ENCODE results near the gene FAM83D.
"Not testable (repeated sequence)": the region's sequence is repeated elsewhere in the genome, so short reads cannot be mapped to it uniquely, and the experiment has no call there.

Gene FAM83D

DNA sequence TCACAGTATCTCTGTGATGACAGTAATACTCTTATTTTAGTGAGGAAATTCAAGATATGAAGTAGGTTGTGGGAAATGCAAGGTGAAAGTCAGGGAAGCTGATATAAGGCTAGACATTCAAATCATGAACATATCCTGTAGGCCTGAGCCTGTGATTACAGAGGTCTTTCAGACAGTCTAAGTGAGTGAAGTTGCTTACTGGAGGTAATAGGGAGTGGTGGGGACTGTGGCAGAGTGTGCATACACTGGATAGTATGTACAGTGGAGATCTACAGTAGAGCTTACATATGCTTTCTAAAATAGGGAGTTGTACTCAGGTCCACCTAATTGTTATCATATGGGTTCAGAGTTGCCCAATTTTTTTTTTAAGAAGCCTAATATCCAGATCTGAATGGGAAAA, 39.0 kb downstream of the FAM83D start:
- DNase-seq (ENCODE audit: low spot score), result no peak

DNA sequence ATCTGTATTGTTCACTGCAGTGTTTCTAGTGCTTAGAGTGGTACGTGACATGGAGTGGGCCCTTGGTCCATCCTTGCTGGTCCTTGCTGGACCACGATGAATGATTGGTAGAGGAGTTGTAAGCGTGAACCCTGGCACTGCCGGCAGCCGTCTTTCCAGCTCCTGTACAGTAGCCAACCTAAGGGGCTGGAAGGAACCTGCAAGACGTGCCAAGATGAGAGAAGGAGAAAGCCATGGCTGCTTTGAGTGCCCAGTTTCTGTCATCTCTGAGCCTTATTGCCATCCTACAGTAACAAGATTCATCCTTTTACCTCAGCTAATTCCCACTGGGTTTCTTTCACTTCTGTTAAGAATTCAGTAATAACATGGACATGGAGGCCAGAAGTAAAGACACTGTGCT, 41.9 kb downstream of the FAM83D start:
- DNase-seq (ENCODE audit: low spot score), result no peak

DNA sequence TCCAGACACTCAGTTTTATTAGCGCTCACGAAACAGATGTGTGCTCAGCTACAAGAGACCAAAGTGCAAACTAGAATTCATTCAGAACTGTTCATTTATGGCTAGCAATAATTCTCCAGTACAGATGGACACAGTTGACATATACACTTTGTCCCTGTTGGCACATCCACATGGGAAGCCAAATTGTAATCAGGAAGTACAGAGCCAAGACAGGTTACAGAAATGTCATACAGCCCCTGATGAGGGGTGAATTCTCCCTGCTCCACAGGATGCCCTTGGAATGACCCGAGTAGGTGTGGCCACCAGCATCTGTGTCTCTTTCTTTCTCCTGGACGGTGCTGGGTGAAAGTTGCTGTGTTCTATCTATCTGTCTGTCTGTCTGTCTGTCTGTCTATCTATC, 43.5 kb downstream of the FAM83D start:
- no peak for DNase-seq (ENCODE audit: low spot score)

DNA sequence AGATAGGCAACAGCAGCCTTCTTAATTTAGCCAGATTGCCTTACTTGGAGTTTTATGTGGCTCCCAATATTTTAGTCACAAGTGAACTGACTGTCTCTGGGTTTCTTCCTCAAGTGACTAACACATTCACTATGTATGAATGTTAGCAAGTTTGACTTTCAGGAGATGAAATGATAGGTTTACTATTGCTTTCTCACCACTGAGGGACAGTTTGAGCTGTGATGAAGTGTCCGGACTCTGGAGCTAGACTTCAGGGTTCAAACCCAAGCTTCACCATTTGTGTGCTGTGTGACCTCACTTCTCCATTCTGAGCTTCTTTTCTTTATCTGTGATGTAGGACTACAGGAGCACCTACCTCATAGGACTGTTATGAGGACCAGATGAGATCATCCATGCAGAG, 44.1 kb downstream of the FAM83D start:
- DNase-seq (ENCODE audit: low spot score), result no peak

DNA sequence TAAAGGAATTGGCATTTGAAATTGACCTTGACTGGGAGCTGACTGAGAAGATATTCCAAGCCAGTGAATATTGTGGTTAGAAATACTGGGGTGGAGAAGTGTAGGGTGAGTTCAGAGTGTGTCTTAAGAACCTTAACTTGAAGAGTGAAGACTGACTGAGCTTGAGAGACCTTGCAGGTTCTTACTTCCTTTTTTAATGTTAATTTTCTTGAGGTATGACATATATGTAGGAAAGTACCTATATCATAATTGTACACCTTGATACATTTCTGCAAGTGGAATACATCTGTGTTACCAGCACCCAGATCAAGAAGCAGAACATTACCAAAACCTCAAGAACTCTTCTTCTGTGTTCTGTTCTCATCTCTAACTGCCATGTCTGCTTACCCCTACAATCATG, 46.9 kb downstream of the FAM83D start:
- DNase-seq (ENCODE audit: low spot score), result no peak

DNA sequence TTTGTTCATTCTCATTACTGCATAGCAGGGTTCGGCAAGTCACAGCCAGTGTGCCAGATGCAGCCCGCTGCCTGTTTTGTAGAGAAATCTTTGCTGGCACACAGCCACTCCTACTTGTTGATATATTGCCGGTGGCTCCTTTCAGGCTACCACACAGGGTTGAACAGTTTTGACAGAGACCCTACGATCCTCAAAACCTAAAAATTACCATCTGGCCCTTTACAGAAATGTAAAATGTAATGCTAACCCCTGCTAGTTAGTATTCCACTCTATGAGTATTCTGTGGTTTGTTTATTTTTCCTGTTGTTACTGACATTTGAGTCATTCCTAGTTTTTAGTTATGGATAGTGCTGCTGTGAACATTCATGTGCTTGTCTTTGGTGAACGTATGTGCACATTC, 47.4 kb downstream of the FAM83D start:
- no peak for DNase-seq (ENCODE audit: low spot score)

DNA sequence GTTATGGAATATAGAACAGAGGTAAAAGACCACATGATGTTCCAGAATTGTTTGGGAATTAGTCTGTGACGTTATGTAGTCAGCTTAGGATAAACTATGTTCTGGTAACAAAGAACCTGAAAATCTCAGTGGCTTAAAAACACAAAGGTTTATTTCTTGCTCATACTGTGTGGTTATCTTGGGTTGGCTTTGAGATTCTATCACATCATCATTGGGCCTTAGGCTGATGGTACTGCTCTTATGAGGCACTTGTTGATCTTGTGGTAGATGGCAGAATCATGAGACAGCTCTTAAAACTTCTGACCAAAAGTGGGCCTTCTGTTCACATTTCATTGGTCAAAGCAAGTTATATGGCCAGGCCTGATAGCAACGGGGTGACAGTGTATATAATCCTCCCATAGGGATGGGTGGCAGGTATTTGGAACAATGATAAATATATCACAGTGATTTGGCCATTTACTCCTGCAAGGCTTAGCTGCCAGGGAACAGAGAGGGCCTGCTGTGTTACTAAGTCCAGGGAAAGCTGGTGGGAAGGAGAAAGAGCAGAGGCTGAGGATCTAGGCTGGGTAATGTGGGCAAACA, 49.4 kb downstream of the FAM83D start:
- DNase-seq (ENCODE audit: low spot score), result no peak

DNA sequence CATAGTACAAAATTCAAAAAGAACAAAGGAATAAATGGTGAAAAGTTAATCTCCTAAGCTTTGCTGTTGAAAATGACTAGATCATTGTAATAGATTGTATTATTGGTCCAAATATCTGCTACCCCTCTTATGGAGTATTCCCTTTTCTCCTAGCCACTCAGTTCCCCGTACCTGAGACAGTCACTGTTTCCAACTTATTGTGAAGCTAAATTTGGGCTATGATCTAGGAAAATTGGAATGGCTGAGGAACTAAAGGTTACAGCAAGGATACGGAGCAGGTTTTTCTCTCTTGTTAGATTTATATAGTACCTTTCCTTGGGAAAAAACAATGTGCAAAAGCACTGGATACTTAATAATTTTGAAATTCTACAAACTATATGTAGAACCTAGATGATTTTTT, 53.2 kb downstream of the FAM83D start:
- DNase-seq (ENCODE audit: low spot score), result no peak

DNA sequence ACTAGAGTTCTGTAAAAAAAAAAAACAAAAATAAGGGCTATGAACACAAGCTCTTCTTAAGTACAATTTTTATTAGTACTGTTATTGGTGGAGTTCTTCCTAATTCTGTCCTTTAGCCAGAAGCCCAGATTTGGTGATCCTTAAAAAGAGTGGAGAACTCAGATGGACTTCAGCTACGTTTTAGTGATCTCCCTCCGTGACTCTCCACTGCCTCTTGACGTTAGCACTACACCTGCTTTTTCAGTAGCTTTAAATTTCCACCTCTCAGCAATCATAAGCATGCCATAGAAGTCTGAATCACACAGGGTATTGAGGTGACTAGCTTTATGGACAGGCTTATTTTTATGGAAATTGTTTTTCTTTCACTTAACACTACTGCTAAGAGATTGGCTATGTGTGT, 53.6 kb downstream of the FAM83D start:
- no peak for DNase-seq (ENCODE audit: low spot score)

DNA sequence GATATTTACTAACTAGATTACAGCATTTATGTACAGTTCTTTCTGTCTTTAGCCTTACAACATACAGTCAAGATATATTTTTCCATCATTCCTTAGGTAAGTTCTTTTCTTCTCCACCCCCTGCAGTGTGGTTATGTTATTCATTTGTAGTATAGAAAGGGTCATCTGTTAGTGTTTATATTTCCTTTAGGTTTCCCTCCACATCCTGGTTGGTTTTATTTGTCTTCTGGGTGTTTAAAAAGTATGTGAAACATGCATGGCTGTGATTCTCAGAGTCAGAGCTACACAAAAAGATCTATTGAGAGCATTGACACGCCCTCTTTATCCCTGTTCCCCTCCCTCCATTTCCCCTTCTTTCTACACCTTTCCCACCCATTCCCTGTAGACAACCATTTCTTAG, 56.1 kb downstream of the FAM83D start:
- DNase-seq (ENCODE audit: low spot score), result no peak

DNA sequence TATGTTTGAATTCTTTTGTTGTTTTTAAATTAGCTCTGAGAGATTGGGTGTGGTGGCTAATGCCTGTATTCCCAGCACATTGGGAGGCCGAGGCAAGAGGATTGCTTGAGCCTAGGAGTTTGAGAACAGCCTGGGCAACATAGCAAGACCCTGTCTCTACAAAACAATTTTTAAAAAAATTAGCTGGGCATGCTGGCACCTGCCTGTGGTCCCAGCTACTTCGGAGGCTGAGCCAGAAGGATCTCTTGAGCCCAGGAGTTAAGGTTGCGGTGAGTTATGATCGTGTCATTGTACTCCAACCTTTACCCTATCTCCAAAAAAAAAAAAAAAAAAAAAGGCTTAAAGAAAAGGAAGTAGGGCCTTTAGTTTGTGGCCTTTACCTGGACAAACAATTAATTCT, 58.8 kb downstream of the FAM83D start:
- DNase-seq (ENCODE audit: low spot score), result no peak

DNA sequence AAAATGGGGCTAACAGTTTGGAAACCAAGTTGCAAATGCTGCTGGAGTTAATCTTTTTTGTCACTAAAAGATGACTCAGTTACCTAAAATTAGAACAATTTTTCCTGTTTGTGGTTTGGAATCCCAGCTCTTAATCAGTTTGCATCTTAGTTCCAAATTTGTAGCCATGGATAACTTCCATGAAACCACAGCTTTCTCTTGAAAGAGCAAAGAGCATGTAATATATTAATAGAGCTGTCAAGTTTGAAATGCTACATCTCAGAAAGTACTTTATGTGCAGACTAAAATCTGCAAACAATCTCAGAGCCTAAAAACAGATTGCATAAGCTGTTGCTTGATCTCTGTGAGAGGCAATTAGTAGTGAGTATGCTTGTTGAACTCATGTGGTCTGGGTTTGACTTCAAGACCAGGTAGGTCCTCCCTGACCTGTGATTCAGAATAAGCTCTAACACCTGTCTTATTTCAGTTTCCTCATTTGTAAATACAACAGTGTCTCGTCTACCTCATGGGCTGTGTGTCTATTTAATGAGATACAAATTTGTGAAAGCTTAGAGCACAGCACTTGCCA, 59.5 kb downstream of the FAM83D start:
- DNase-seq (ENCODE audit: low spot score), result no peak

DNA sequence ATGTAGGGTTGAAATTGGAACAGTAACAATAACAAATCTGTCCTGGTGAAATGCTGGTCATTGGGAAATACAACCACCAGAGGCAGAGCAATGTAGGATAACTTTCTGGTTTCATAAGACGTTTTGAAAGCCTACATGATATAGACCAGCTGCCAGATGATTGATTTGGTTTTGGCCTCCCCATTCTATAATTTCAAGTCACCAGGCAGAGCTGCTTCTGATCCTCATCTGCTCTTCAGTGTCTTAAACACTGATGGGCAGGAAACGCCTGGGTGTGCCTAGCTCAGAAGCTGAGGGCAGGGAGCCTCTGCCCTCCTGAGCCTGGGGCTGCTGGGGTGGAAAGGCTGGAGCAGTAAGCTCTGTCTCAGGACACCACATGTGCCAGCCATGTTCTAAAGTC, 60.4 kb downstream of the FAM83D start:
- DNase-seq (ENCODE audit: low spot score), result no peak

DNA sequence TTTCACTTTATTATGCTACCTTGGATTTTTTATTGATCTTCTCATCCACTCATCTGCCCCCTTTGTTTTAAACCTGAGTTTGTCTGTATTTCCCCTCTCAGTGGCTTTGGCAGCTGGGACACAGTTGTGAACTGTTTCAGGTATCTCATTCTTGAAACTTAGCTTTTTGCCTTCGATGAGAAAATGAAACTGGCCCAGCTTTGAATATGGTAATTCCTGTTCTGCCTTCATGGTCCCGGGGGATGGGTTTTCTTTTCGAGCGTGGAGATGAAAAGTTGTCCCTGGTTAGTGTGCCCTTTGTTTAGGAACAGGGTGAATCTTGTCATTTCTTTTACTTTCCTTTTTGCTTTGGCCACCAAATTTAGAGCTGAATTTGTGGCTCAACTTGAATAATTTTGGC, 61.6 kb downstream of the FAM83D start:
- no peak for DNase-seq (ENCODE audit: low spot score)

DNA sequence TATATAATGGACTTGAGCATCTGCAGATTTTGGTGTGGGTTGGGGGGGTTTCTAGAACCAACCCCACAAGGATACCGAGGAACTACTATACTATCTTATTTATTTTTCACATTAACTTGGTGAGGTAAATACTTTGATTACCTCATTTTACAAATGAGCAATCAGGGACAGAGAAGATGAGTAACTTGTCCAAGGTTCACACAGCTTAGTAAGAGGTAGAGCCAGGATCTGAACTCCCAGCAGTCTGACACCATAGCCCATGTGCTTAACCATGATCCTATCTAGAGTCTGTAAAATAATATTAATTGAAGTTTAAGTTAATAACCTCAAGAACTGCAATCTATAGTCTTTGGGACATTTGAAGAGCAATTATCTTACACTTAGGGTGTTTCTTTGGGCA, 64.5 kb downstream of the FAM83D start:
- DNase-seq (ENCODE audit: low spot score), result no peak

DNA sequence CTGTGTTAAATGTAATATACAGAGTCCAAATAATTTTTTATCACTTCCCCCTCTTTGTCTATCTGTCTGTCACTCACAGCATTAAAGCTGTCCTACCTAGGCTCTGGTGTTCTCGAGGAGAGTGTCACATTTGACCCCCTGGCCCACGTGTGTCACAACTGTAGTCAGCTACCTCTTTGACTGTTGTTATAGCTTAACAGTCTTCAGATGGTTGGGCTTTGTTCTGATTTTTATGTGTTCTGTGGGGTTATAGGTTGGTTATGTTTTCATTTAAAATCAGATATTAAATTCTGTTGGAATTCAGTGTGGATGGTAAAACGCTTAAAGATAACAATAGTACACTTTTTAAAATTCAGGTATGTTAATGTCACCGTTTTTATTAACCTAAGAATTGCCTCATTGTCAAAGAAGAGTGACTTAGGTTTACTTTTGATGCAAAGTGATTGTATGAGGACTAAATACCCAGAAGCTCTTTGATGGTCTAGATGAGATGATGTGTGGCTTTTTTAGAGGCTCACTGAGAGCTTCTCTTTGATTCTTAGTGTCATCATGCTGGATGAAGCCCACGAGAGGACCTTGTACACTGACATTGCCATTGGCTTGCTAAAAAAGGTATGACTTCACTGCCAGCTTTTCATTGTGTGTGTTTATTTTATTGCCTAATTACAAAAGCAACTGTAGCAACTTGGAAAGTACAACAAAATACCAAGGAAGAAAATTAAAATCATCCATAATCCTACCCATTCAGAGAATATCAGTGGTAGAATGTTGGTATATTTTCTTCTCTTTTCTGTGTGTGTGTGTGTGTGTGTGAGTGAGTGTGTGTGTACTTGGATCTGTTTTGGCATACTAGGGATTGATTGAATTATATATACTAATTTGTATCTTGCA, 65.8 kb downstream of the FAM83D start:
- DNase-seq (ENCODE audit: low spot score), result no peak

DNA sequence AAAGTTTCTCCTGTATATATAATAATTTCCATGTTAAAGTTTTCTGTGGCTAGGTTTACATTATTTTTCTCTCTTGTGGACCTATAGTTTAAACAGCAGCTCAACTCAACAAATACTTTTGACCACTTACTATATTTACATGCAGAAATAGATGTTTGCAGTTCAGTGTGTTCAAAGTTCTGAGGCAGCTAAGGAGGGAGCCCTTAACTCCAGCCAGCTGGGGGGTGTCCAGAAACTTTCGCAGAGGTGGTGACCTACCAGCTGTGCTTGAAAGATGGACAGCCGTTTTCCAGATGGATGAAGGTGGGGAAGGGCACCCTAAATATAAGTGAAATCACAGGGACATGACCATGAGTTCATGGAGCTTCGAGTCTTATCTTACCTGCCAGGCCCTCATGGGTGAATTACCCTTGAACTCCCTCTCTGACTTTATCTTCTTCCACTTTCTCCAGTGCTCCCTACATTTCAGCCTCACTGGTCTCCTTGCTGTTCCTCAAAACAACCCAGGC, 69.4 kb downstream of the FAM83D start:
- no peak for DNase-seq (ENCODE audit: low spot score)

DNA sequence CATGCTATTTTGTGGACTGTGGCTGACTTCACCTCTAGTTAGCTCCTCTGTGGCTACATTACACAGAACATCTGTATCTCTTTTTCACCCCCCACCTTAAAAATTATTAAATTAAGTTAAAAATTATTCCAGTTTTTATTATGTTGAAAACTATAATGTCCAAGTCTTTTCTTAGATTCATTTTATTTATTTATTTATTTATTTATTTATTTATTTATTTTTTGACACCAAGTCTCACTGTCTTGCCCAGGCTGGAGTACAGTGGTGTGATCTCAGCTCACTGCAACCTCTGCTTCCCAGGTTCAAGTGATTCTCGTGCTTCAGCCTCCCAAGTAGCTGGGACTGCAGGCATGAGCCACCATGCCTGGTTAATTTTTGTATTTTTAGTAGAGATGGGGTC, 70.6 kb downstream of the FAM83D start:
- not testable (repeated sequence) for DNase-seq (ENCODE audit: low spot score)

DNA sequence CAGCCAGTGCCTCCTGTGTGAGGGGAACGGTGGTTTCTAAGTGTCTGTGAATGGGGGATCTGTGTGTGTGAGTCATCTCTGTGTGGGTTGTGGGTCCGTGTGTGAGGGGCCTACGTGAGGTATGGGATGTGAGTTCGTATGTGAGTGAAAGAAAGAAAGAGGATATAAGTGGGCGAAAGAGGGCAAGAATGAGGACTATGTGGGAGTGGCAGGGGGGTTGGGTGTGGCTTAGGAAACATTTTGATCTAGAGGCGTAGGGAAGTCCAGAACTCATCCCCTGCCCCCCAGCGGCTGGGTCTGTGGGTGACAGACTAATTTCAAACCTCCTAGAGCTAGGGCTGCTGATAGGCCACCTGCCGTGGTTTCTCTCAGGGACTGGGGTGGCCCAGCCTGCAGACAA, 71.4 kb downstream of the FAM83D start:
- no peak for DNase-seq (ENCODE audit: low spot score)

DNA sequence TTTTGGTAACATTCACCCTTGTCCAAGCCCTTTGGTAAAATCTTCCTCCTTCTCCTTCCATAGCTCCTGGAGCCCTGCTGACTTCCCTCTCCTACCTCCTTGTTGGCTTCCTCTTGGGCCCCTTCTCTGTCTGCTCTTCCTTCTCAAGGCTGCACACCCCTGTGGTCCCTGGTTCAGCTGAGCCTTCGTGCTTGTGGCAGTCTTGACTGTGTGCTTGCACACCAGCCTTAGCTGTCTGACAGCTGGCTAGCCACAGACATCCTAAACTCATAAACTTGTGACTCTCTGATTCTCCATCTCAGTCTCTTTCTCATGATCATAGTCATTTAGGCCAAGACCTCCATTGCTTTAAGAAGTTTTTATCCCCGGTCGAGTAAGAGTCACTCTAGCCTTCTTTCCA, 73.0 kb downstream of the FAM83D start:
- DNase-seq (ENCODE audit: low spot score), result no peak

DNA sequence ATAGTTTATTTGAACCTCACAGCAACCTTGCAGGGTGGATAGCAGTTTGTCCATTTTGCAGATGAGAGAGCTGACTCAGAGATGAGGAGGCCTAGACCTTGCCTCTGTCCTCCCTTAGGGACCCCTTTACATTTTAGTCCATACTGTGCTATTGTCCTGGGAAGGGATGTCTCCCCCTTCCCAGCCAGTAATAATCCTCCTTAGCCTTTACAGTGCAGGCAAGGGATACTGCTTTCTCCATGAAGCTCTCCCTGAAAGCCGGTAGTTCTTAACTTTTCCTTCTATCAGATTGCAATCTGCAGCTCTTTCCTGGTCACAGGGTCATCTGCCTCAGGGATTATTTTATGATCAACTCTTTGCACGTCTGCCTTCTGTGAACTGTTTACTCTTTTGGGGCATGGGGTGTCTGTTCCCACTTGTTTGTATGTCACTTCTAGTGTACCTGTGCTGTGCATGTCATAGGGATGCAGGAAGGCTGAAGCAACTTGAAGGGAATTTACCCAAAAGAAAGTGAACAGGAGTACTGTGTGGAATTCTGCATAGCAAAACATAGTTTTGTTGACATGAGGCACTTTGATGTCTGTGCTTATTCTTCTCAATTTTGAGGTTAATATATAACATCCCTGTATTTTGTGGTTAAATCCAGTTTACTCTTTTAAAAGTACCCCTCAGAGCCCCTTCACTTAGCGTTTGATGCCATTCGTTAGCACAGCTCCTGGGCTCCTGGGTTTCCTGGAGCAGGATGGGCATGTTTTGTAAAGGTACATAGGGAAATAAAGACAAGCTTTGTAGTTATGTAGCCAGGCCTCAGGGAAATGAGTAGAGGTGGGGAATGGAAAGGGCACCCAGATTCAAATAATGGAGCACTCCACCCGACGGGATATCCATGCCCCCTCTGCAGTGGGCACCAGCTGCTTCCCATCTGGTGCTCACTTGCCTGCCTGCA, 74.0 kb downstream of the FAM83D start:
- DNase-seq (ENCODE audit: low spot score), result no peak
